Effector memory CD8-positive, alpha-beta T cell (primary cell): Measurements from ENCODE around the gene NPM3.

ENCODE experiments used
- ATAC-seq: fragments of 150-1000 bp; cut with Tn5 transposase; replicated peaks from 2 replicates; pipeline ENCODE4 v1.10.0; 2021; ENCODE audit warnings: mild to moderate bottlenecking, moderate library complexity
- DNase-seq, 3 experiments: peaks; one replicate each; pipeline ENCODE4 v3.0.0; 2021
- H3K27ac Mint-ChIP-seq, 2 donors: one replicate each; pipeline ENCODE4 v1.8.0; 2022; ENCODE audit warnings: mild to moderate bottlenecking in 2 of 2, mixed read lengths in 2 of 2, moderate library complexity in 2 of 2
- H3K27me3 Mint-ChIP-seq, 2 donors: one replicate each; pipeline ENCODE4 v1.8.0; 2022; ENCODE audit warnings: mixed read lengths in 2 of 2
- H3K36me3 Mint-ChIP-seq: one replicate; pipeline ENCODE4 v1.8.0; 2022; ENCODE audit warnings: mild to moderate bottlenecking, moderate library complexity, mixed read lengths; ENCODE audit not compliant: insufficient read depth
- H3K4me1 Mint-ChIP-seq, 2 donors: one replicate each; pipeline ENCODE4 v1.8.0; 2022; ENCODE audit warnings: low read depth in 2 of 2, mixed read lengths in 2 of 2
- H3K4me3 Mint-ChIP-seq, 2 donors: one replicate each; pipeline ENCODE4 v1.8.0; 2022; ENCODE audit warnings: mild to moderate bottlenecking in 2 of 2, mixed read lengths in 2 of 2, moderate library complexity in 2 of 2
- H3K9me3 Mint-ChIP-seq, 2 donors: one replicate each; pipeline ENCODE4 v1.8.0; 2022; ENCODE audit warnings: mixed read lengths in 2 of 2

Gene NPM3

GRCh38 chr10:101784558-101784957 is 1.3 kb upstream of the NPM3 start:
- Mint-ChIP-seq H3K9me3 (no peaks in the 10 kb centered on the region), H3K36me3 (peaks cover 63% of the 10 kb centered on the region), H3K27ac (peak overlapping the region; percentile 6 to 55), H3K27me3 (no peaks in the 10 kb centered on the region), H3K4me3 (peak overlapping the region in 1 of 2 donors; percentile 97), H3K4me1 (peaks cover 36 to 55% of the 10 kb centered on the region in 2 donors)
- DNase-seq: no peak
- no peak for ATAC-seq

GRCh38 chr10:101783736-101784118 is 481 bp upstream of the NPM3 start:
- peaks cover 54% of the 10 kb centered on the region for H3K36me3 Mint-ChIP-seq
- H3K4me1 Mint-ChIP-seq: peaks cover 43 to 62% of the 10 kb centered on the region in 2 donors
- ATAC-seq: no peak
- peak overlapping the region; percentile 95 to 96 for H3K27ac Mint-ChIP-seq
- no peaks in the 10 kb centered on the region for H3K9me3 Mint-ChIP-seq
- peaks cover 7 to 8% of the 10 kb centered on the region in 2 donors for H3K27me3 Mint-ChIP-seq
- DNase-seq: no peak
- peak overlapping the region; percentile 96 to 97 for H3K4me3 Mint-ChIP-seq

- peaks cover 20 to 23% of the 10 kb centered on the region in 2 donors for H3K27me3 Mint-ChIP-seq
- peak overlapping the region; percentile 22 to 96 for H3K27ac Mint-ChIP-seq
- no peak for ATAC-seq
- DNase-seq: no peak
- H3K4me3 Mint-ChIP-seq: peak overlapping the region; percentile 96 to 97
- peaks cover 41 to 58% of the 10 kb centered on the region in 2 donors for H3K4me1 Mint-ChIP-seq
- H3K36me3 Mint-ChIP-seq: peaks cover 39% of the 10 kb centered on the region
- no peaks in the 10 kb centered on the region for H3K9me3 Mint-ChIP-seq
These were observed 1.0 kb downstream of the NPM3 start for GRCh38 chr10:101781984-101782810.

- peak overlapping the region in 1 of 2 donors; percentile 22 for H3K27ac Mint-ChIP-seq
- H3K4me3 Mint-ChIP-seq: peak overlapping the region; percentile 96 to 97
- DNase-seq (no peak), ATAC-seq (no peak)
- peaks cover 25 to 29% of the 10 kb centered on the region in 2 donors for H3K27me3 Mint-ChIP-seq
- H3K36me3 Mint-ChIP-seq: peaks cover 34% of the 10 kb centered on the region
- H3K4me1 Mint-ChIP-seq: peaks cover 47 to 57% of the 10 kb centered on the region in 2 donors
- no peaks in the 10 kb centered on the region for H3K9me3 Mint-ChIP-seq
These were observed 1.6 kb downstream of the NPM3 start for GRCh38 chr10:101781655-101781983.

GRCh38 chr10:101780818-101781654 is 2.2 kb downstream of the NPM3 start:
- Mint-ChIP-seq H3K9me3 (no peaks in the 10 kb centered on the region), H3K27ac (peak overlapping the region in 1 of 2 donors; percentile 5), H3K36me3 (peaks cover 30% of the 10 kb centered on the region), H3K4me3 (peak overlapping the region; percentile 60 to 85), H3K27me3 (peaks cover 27 to 32% of the 10 kb centered on the region in 2 donors), H3K4me1 (peaks cover 48 to 55% of the 10 kb centered on the region in 2 donors)
- peak; percentile 58 to 68 (median 65) for DNase-seq
- ATAC-seq: peak; percentile 57

GRCh38 chr10:101780187-101780817 is 2.9 kb downstream of the NPM3 start:
- Mint-ChIP-seq H3K4me1 (peaks cover 49 to 50% of the 10 kb centered on the region in 2 donors), H3K9me3 (no peaks in the 10 kb centered on the region), H3K27ac (peak overlapping the region in 1 of 2 donors; percentile 23), H3K4me3 (peak overlapping the region; percentile 76 to 85), H3K27me3 (peaks cover 27 to 34% of the 10 kb centered on the region in 2 donors), H3K36me3 (peaks cover 23% of the 10 kb centered on the region)
- DNase-seq: no peak
- no peak for ATAC-seq

- peak overlapping the region; percentile 76 to 85 for H3K4me3 Mint-ChIP-seq
- H3K9me3 Mint-ChIP-seq: no peaks in the 10 kb centered on the region
- DNase-seq (peak; percentile 80 to 83 (median 82)), ATAC-seq (peak; percentile 68)
- H3K4me1 Mint-ChIP-seq: peaks cover 46 to 54% of the 10 kb centered on the region in 2 donors
- H3K27ac Mint-ChIP-seq: peak overlapping the region in 1 of 2 donors; percentile 23
- peaks cover 30 to 40% of the 10 kb centered on the region in 2 donors for H3K27me3 Mint-ChIP-seq
- H3K36me3 Mint-ChIP-seq: peaks cover 17% of the 10 kb centered on the region
These were observed 3.6 kb downstream of the NPM3 start for GRCh38 chr10:101779544-101780186.

- Mint-ChIP-seq H3K9me3 (no peaks in the 10 kb centered on the region), H3K27me3 (peaks cover 37 to 47% of the 10 kb centered on the region in 2 donors), H3K4me3 (peak overlapping the region; percentile 76 to 85), H3K27ac (no peak overlapping the region), H3K4me1 (peaks cover 41 to 58% of the 10 kb centered on the region in 2 donors), H3K36me3 (peaks cover 12% of the 10 kb centered on the region)
- no peak for ATAC-seq
- no peak for DNase-seq
These were observed 4.3 kb downstream of the NPM3 start for GRCh38 chr10:101778781-101779543.

GRCh38 chr10:101778151-101778780 is 5.0 kb downstream of the NPM3 start:
- no peaks in the 10 kb centered on the region for H3K9me3 Mint-ChIP-seq
- no peak for DNase-seq
- no peak for ATAC-seq
- H3K4me3 Mint-ChIP-seq: peak overlapping the region; percentile 76 to 85
- H3K4me1 Mint-ChIP-seq: peaks cover 40 to 57% of the 10 kb centered on the region in 2 donors
- peaks cover 8% of the 10 kb centered on the region for H3K36me3 Mint-ChIP-seq
- H3K27me3 Mint-ChIP-seq: peaks cover 44 to 54% of the 10 kb centered on the region in 2 donors
- no peak overlapping the region for H3K27ac Mint-ChIP-seq

- Mint-ChIP-seq H3K27me3 (peaks cover 50 to 60% of the 10 kb centered on the region in 2 donors), H3K27ac (no peak overlapping the region)
These were observed 5.6 kb downstream of the NPM3 start for GRCh38 chr10:101777619-101778145.

GRCh38 chr10:101776161-101776817 is 7.0 kb downstream of the NPM3 start:
- H3K36me3 Mint-ChIP-seq: peaks cover 3% of the 10 kb centered on the region
- H3K4me3 Mint-ChIP-seq: peak overlapping the region; percentile 61 to 78
- ATAC-seq: no peak

More at GRCh38 chr10:101777619-101778145, 5.6 kb downstream of the NPM3 start:
- DNase-seq (no peak), ATAC-seq (no peak)
- Mint-ChIP-seq H3K4me3 (peak overlapping the region in 1 of 2 donors; percentile 78), H3K4me1 (peaks cover 34 to 51% of the 10 kb centered on the region in 2 donors), H3K9me3 (no peaks in the 10 kb centered on the region), H3K36me3 (peaks cover 3% of the 10 kb centered on the region)

More at GRCh38 chr10:101776161-101776817, 7.0 kb downstream of the NPM3 start:
- peaks cover 25 to 44% of the 10 kb centered on the region in 2 donors for H3K4me1 Mint-ChIP-seq
- peaks cover 61 to 74% of the 10 kb centered on the region in 2 donors for H3K27me3 Mint-ChIP-seq
- no peak for DNase-seq
- no peaks in the 10 kb centered on the region for H3K9me3 Mint-ChIP-seq
- H3K27ac Mint-ChIP-seq: no peak overlapping the region
